H1 (cell line): ENCODE measurements around the gene PI4KA. TPM values are rescaled to one million over a fixed set of nuclear protein-coding genes. Genes with fewer than 3 reads are reported as not detected.

Experiments
- CTCF ChIA-PET: fragments of 300-600 bp; sonication (Branson Sonifier 250); formaldehyde crosslinking; loops from one replicate; lab custom pipeline; 2021; ENCODE audit not compliant: partially characterized antibody; lab: Charles Lee
- POLR2A ChIA-PET: fragments of 300-600 bp; sonication (Branson Sonifier 250); formaldehyde crosslinking; loops from one replicate; lab custom pipeline; 2021; ENCODE audit warnings: inconsistent platforms; ENCODE audit not compliant: partially characterized antibody; lab: Charles Lee
- DNase-seq, 2 experiments: peaks; one replicate each; pipeline versions ENCODE4 v3.0.0 to v3.0.0-alpha.2; 2010 to 2022; ENCODE audit warnings: low spot score in 2 of 2, low read depth in 1 of 2, mixed read lengths in 1 of 2
- FAIRE-seq: peaks from 2 replicates; lab custom pipeline; 2011; peaks lifted over from hg19 to GRCh38; lab: Jason Lieb, UNC
- H2AFZ ChIP-seq: 2 replicates; pipeline ENCODE4 v1.8.1; 2012; ENCODE audit warnings: low read length, inconsistent platforms
- H2AK5ac ChIP-seq: 2 replicates; pipeline ENCODE4 v1.6.1; 2013; ENCODE audit warnings: low read depth, low read length
- H2BK120ac ChIP-seq: replicated peaks from 2 replicates; pipeline ENCODE3; 2013; ENCODE audit warnings: low read depth, low read length, inconsistent platforms
- H2BK12ac ChIP-seq: 2 replicates; pipeline ENCODE4 v1.6.1; 2013; ENCODE audit warnings: low read depth, low read length
- H2BK15ac ChIP-seq: 2 replicates; pipeline ENCODE4 v1.6.1; 2013; ENCODE audit warnings: low read length
- H2BK20ac ChIP-seq: 2 replicates; pipeline ENCODE4 v1.6.1; 2013; ENCODE audit warnings: low read length
- H2BK5ac ChIP-seq: 2 replicates; pipeline ENCODE4 v1.6.1; 2013; ENCODE audit warnings: low read depth, low read length
- H3K14ac ChIP-seq: 2 replicates; pipeline ENCODE4 v1.6.1; 2013; ENCODE audit warnings: inconsistent platforms; ENCODE audit not compliant: insufficient read length
- H3K18ac ChIP-seq: 2 replicates; pipeline ENCODE4 v1.6.1; 2013; ENCODE audit warnings: low read length; ENCODE audit errors: extremely low read depth
- H3K23ac ChIP-seq: 2 replicates; pipeline ENCODE4 v1.6.1; 2013; ENCODE audit warnings: inconsistent platforms; ENCODE audit not compliant: insufficient read length
- H3K23me2 ChIP-seq: 2 replicates; pipeline ENCODE4 v1.6.1; 2013; ENCODE audit warnings: low read depth, low read length
- H3K27ac ChIP-seq: 2 replicates; pipeline ENCODE4 v1.6.1; 2011; ENCODE audit warnings: low read depth, low read length, inconsistent platforms
- H3K27me3 ChIP-seq, 4 experiments: replicated peaks in 1 of 4; 1 replicate in 1 of 4; 2 replicates in 3 of 4; pipeline versions ENCODE4 v1.6.1 to v1.8.1; 2011 to 2013; ENCODE audit warnings: low read length in 3 of 4, mild to moderate bottlenecking in 3 of 4, inconsistent platforms in 2 of 4, mixed read lengths in 2 of 4, moderate library complexity in 1 of 4; ENCODE audit not compliant: control insufficient read depth in 3 of 4, insufficient read depth in 3 of 4; ENCODE audit errors: extremely low read depth in 1 of 4
- H3K36me3 ChIP-seq, 4 experiments: 2 replicates each; pipeline versions ENCODE4 v1.6.1 to v1.8.1; 2011 to 2013; ENCODE audit warnings: mild to moderate bottlenecking in 4 of 4, low read length in 3 of 4, moderate library complexity in 2 of 4, control low read depth in 1 of 4, inconsistent platforms in 1 of 4; ENCODE audit not compliant: insufficient read depth in 4 of 4, control insufficient read depth in 2 of 4
- H3K4ac ChIP-seq: replicated peaks from 2 replicates; pipeline ENCODE3; 2013; ENCODE audit warnings: low read length, low read depth, mixed read lengths, inconsistent platforms; ENCODE audit not compliant: insufficient read length
- H3K4me1 ChIP-seq, 4 experiments: replicated peaks in 1 of 4; 1 replicate in 1 of 4; 2 replicates in 3 of 4; pipeline versions ENCODE4 v1.6.1 to v1.8.1; 2011 to 2013; ENCODE audit warnings: low read length in 3 of 4, inconsistent platforms in 2 of 4, mixed read lengths in 1 of 4; ENCODE audit not compliant: insufficient read depth in 4 of 4, control insufficient read depth in 3 of 4
- H3K4me2 ChIP-seq, 2 experiments: 2 replicates each; pipeline versions ENCODE4 v1.6.1 to v1.8.1; 2011 to 2013; ENCODE audit warnings: low read depth in 2 of 2, low read length in 2 of 2, control low read depth in 1 of 2, inconsistent platforms in 1 of 2, mild to moderate bottlenecking in 1 of 2; ENCODE audit not compliant: insufficient read depth in 1 of 2
- H3K4me3 ChIP-seq, 4 experiments: fragments of 200-600, 300-600 bp in 1 of 4; sonication (generic), shearing (Covaris generic), sonication (Bioruptor Twin) in 1 of 4; 2 replicates each; pipeline versions ENCODE4 v1.5.1 to v1.8.1; 2011 to 2016; ENCODE audit warnings: low read length in 4 of 4, low read depth in 3 of 4, control low read depth in 2 of 4, inconsistent platforms in 2 of 4, mild to moderate bottlenecking in 2 of 4, mixed read lengths in 1 of 4, moderate library complexity in 1 of 4; ENCODE audit not compliant: insufficient read depth in 2 of 4; ENCODE audit errors: extremely low read depth in 1 of 4
- H3K56ac ChIP-seq: replicated peaks from 2 replicates; pipeline ENCODE3; 2013; ENCODE audit warnings: low read depth, mild to moderate bottlenecking, mixed read lengths, low read length, inconsistent platforms; ENCODE audit not compliant: insufficient read length
- H3K79me1 ChIP-seq: 2 replicates; pipeline ENCODE4 v1.6.1; 2013; ENCODE audit warnings: low read depth, low read length, control low read depth
- H3K79me2 ChIP-seq, 2 experiments: 2 replicates each; pipeline versions ENCODE4 v1.6.1 to v1.8.1; 2012 to 2013; ENCODE audit warnings: low read length in 2 of 2, mild to moderate bottlenecking in 2 of 2, inconsistent platforms in 1 of 2; ENCODE audit not compliant: insufficient read depth in 2 of 2, control insufficient read depth in 1 of 2
- H3K9ac ChIP-seq, 4 experiments: replicated peaks in 1 of 4; 1 replicate in 1 of 4; 2 replicates in 3 of 4; pipeline versions ENCODE4 v1.6.1 to v1.8.1; 2011 to 2013; ENCODE audit warnings: low read depth in 3 of 4, low read length in 3 of 4, control low read depth in 2 of 4, mild to moderate bottlenecking in 2 of 4, moderate library complexity in 2 of 4, inconsistent platforms in 1 of 4; ENCODE audit errors: extremely low read depth in 1 of 4
- H3K9me3 ChIP-seq, 2 experiments: 2 replicates each; pipeline versions ENCODE4 v1.6.1 to v1.8.1; 2012 to 2013; ENCODE audit warnings: mild to moderate bottlenecking in 2 of 2, moderate library complexity in 2 of 2, control low read depth in 1 of 2, inconsistent platforms in 1 of 2, low read depth in 1 of 2, low read length in 1 of 2, mixed read lengths in 1 of 2; ENCODE audit not compliant: insufficient read depth in 2 of 2
- H4K20me1 ChIP-seq, 2 experiments: replicated peaks in 1 of 2; 2 replicates each; pipeline versions ENCODE3 to v1.8.1; 2011 to 2013; ENCODE audit warnings: inconsistent platforms in 2 of 2, low read length in 2 of 2, mild to moderate bottlenecking in 1 of 2; ENCODE audit not compliant: insufficient read depth in 2 of 2, control insufficient read depth in 1 of 2
- H4K5ac ChIP-seq: 2 replicates; pipeline ENCODE4 v1.6.1; 2013; ENCODE audit warnings: low read length, low read depth, mixed read lengths, inconsistent platforms; ENCODE audit not compliant: insufficient read length
- H4K8ac ChIP-seq: 2 replicates; pipeline ENCODE4 v1.8.0; 2013; ENCODE audit warnings: mild to moderate bottlenecking, moderate library complexity, low read length, inconsistent platforms; ENCODE audit not compliant: insufficient read depth; ENCODE audit errors: extremely low read depth
- H4K91ac ChIP-seq: replicated peaks from 2 replicates; pipeline ENCODE3; 2013; ENCODE audit warnings: low read length, mixed read lengths, inconsistent platforms; ENCODE audit not compliant: insufficient read length
- BRCA1 ChIP-seq: IDR thresholded peaks from 2 replicates; pipeline ENCODE4 v1.6.1; 2012; ENCODE audit warnings: low read depth, low read length, improper control_type of control experiment
- CBX8 ChIP-seq: fragments of 300-800, 300-1000 bp; sonication (generic); IDR thresholded peaks from 2 replicates; pipeline ENCODE4 v1.7.1; 2016; ENCODE audit warnings: low read depth, low read length, borderline replicate concordance
- EP300 ChIP-seq, 2 experiments: IDR thresholded peaks; 1 replicate in 1 of 2; 2 replicates in 1 of 2; pipeline ENCODE4 v1.6.1; 2011 to 2012; ENCODE audit warnings: low read depth in 2 of 2, low read length in 2 of 2, mild to moderate bottlenecking in 2 of 2, borderline replicate concordance in 1 of 2, inconsistent platforms in 1 of 2, moderate library complexity in 1 of 2
- KDM5A ChIP-seq: fragments of 200-600 bp; IDR thresholded peaks from 2 replicates; pipeline ENCODE4 v1.7.1; 2012; ENCODE audit warnings: mild to moderate bottlenecking, low read length, inconsistent platforms, mixed read lengths
- MAFK ChIP-seq: IDR thresholded peaks from 2 replicates; pipeline ENCODE4 v1.6.1; 2012; ENCODE audit warnings: low read depth, mild to moderate bottlenecking, improper control_type of control experiment, low read length
- MAX ChIP-seq: IDR thresholded peaks from 2 replicates; pipeline ENCODE4 v1.6.1; 2012; ENCODE audit warnings: inconsistent platforms
- POLR2A ChIP-seq, 2 experiments: IDR thresholded peaks; 1 replicate in 1 of 2; 2 replicates in 1 of 2; pipeline ENCODE4 v1.6.1; 2011; ENCODE audit warnings: low read depth in 2 of 2, low read length in 2 of 2, mild to moderate bottlenecking in 2 of 2; ENCODE audit errors: control extremely low read depth in 1 of 2
- RAD21 ChIP-seq, 2 experiments: IDR thresholded peaks in 1 of 2; conservative IDR thresholded peaks in 1 of 2; 2 replicates each; pipeline ENCODE4 v1.6.1; 2011; ENCODE audit warnings: low read depth in 2 of 2, low read length in 2 of 2, improper control_type of control experiment in 1 of 2, inconsistent platforms in 1 of 2, mild to moderate bottlenecking in 1 of 2, moderate library complexity in 1 of 2
- YY1 ChIP-seq: IDR thresholded peaks from 2 replicates; pipeline ENCODE4 v1.6.1; 2011; ENCODE audit warnings: low read depth, mild to moderate bottlenecking, low read length
- WGBS, 2 experiments: shearing (Covaris generic) in 1 of 2; methylation state at CpG; one replicate each; pipeline versions ENCODE4 v1.1.6 to v1.1.7; 2013 to 2015; ENCODE audit warnings: low lambda C conversion rate in 2 of 2, mixed read lengths in 2 of 2, inconsistent platforms in 1 of 2, low coverage in 1 of 2, missing lambda C conversion rate in 1 of 2; ENCODE audit not compliant: insufficient replicate concordance in 2 of 2, insufficient coverage in 1 of 2, insufficient read length in 1 of 2; ENCODE audit errors: extremely low coverage in 1 of 2, missing lambda C conversion rate in 1 of 2; 5-methylcytosine and 5-hydroxymethylcytosine counted together
- polyA plus RNA-seq, 7 experiments: library from polyadenylated mRNA; depleted of rRNA in 3 of 7; stranded (reverse) in 5 of 7; unstranded in 2 of 7; fragments of >200 nt in 5 of 7; fragments of 200-250 nt in 2 of 7; gene quantifications; 1 replicate in 5 of 7; 2 replicates in 1 of 7; 4 replicates in 1 of 7; pipeline versions ENCODE4 v1.2.1 to v1.2.3, GENCODE V29; 2011 to 2013; ENCODE audit warnings: missing spikeins in 2 of 7, mixed read lengths in 2 of 7
- total RNA-seq: library from RNA; stranded (reverse); fragmentation: NEBNext Ultra II Directional; extraction: Animal tissue kit (Norgen Biotek cat#: 25700); gene quantifications from 2 replicates; pipeline ENCODE4 v1.2.1, GENCODE V29; 2021

The PI4KA gene
- total and polyA plus RNA-seq, 2 of the 8 experiments (the other 6 are each of a cell fraction or from before 2014, with no cell fraction given): 22.5 to 37.7 TPM

- Histone ChIP-seq H3K14ac (no peak overlapping the region), H3K23me2 (peaks cover 1% of the 10 kb centered on the region; the same call in 1 of the 2 replicates), H3K36me3 (peaks cover 0 to 6% (median 1%) of the 10 kb centered on the region in 4 experiments; a peak in 3 of 8 replicates), H3K9ac (no peak overlapping the region), H3K4me3 (no peak overlapping the region), H2BK5ac (no peak overlapping the region), H4K20me1 (no peaks in the 10 kb centered on the region), H2BK12ac (no peak overlapping the region), H3K23ac (no peak overlapping the region), H2BK120ac (no peak overlapping the region), H3K18ac (no peak overlapping the region), H4K91ac (no peak overlapping the region), H3K27ac (no peak overlapping the region), H2AK5ac (no peak overlapping the region), H4K8ac (no peak overlapping the region), H3K56ac (no peak overlapping the region), H4K5ac (no peak overlapping the region), H2AFZ (no peak overlapping the region), H3K27me3 (no peaks in the 10 kb centered on the region), H3K4ac (no peak overlapping the region), H3K79me1 (no peaks in the 10 kb centered on the region), H2BK20ac (no peak overlapping the region), H3K4me2 (no peak overlapping the region), H3K4me1 (peaks cover 0 to 2% (median 0%) of the 10 kb centered on the region in 4 experiments; a peak in 1 of 7 replicates), H3K79me2 (no peaks in the 10 kb centered on the region), H2BK15ac (no peak overlapping the region), H3K9me3 (no peaks in the 10 kb centered on the region)
- CTCF ChIA-PET: interaction anchor here (1.3 to 2.6 kb wide), 2 partner anchors 15 to 77 kb away, joined by 3 to 7 read pairs; no protein-coding TSS in a partner anchor
- no peak for FAIRE-seq
- TF ChIP-seq YY1: no peak
- TF ChIP-seq RAD21 (IDR thresholded peaks at IDR 0.05 in 1 of 2, conservative IDR thresholded peaks at IDR 0.05 in 1 of 2; ENCODE audit: low read depth in 2 of 2, low read length in 2 of 2): no peak
- TF ChIP-seq KDM5A: no peak
- no peak for TF ChIP-seq CBX8
- no peak for TF ChIP-seq POLR2A (IDR thresholded peaks at IDR 0.05; ENCODE audit: control extremely low read depth in 1 of 2, low read depth in 2 of 2, low read length in 2 of 2)
- no peak for TF ChIP-seq MAFK
- TF ChIP-seq BRCA1: no peak
- TF ChIP-seq MAX: no peak
- no peak for TF ChIP-seq EP300 (IDR thresholded peaks at IDR 0.05; ENCODE audit: borderline replicate concordance in 1 of 2, low read depth in 2 of 2, low read length in 2 of 2)
- WGBS, 2 experiments: 71% methylated on average over 5 of the region's 5 CpGs; no CpG with 5 or more reads in 1 of the 2 experiments
- no peak for DNase-seq
- POLR2A ChIA-PET: interaction anchor here (1.2 kb wide), 1 partner anchor 45 kb away, joined by 3 read pairs; no protein-coding TSS in a partner anchor
These were observed 22.6 kb upstream of the PI4KA start for GRCh38 chr22:20881231-20881630.
